GM23248 (cell line): Measurements from ENCODE around the gene ZC3H12D. TPM values are rescaled to one million over a fixed set of nuclear protein-coding genes. Genes with fewer than 3 reads are reported as not detected.

ENCODE experiments used
- DNase-seq: peaks from one replicate; pipeline ENCODE4 v3.0.0-alpha.2; 2015
- H2AFZ ChIP-seq: fragments of 200-600 bp; sonication (generic); 2 replicates; pipeline ENCODE4 v1.6.1; 2016; ENCODE audit warnings: antibody characterized with exemption
- H3F3A ChIP-seq: fragments of 200-600 bp; sonication (generic); 2 replicates; pipeline ENCODE4 v1.6.1; 2016; ENCODE audit warnings: mild to moderate bottlenecking, antibody characterized with exemption, mixed run types; ENCODE audit not compliant: insufficient read depth
- H3K27ac ChIP-seq: fragments of 200-600 bp; sonication (generic); 2 replicates; pipeline ENCODE4 v1.5.1; 2016; ENCODE audit warnings: mild to moderate bottlenecking
- H3K27me3 ChIP-seq: fragments of 200-600 bp; sonication (generic); replicated peaks from 2 replicates; pipeline ENCODE4 v1.6.1; 2016; ENCODE audit warnings: mild to moderate bottlenecking; ENCODE audit not compliant: insufficient read depth
- H3K36me3 ChIP-seq: fragments of 200-600 bp; sonication (generic); 2 replicates; pipeline ENCODE4 v1.6.1; 2016; ENCODE audit warnings: low read depth, mild to moderate bottlenecking
- H3K4me1 ChIP-seq: fragments of 200-600 bp; sonication (generic); 2 replicates; pipeline ENCODE4 v1.6.1; 2016; ENCODE audit warnings: mild to moderate bottlenecking; ENCODE audit not compliant: insufficient read depth
- H3K4me2 ChIP-seq: fragments of 200-600 bp; sonication (generic); one replicate; pipeline ENCODE4 v1.6.1; 2016; ENCODE audit warnings: mild to moderate bottlenecking; ENCODE audit not compliant: unreplicated experiment
- H3K4me3 ChIP-seq: fragments of 200-600 bp; sonication (generic); 2 replicates; pipeline ENCODE4 v1.5.1; 2016; ENCODE audit warnings: mild to moderate bottlenecking
- H3K79me2 ChIP-seq: fragments of 200-600 bp; sonication (generic); 2 replicates; pipeline ENCODE4 v1.6.1; 2016; ENCODE audit warnings: mild to moderate bottlenecking; ENCODE audit not compliant: insufficient read depth
- H3K9ac ChIP-seq: fragments of 200-600 bp; sonication (generic); 2 replicates; pipeline ENCODE4 v1.6.1; 2016; ENCODE audit warnings: mild to moderate bottlenecking
- H3K9me2 ChIP-seq: fragments of 200-600 bp; sonication (generic); 2 replicates; pipeline ENCODE4 v1.6.1; 2016; ENCODE audit warnings: mixed run types, mild to moderate bottlenecking, moderate library complexity; ENCODE audit not compliant: insufficient read depth
- H3K9me3 ChIP-seq: fragments of 200-600 bp; sonication (generic); one replicate; pipeline ENCODE4 v1.6.1; 2017; ENCODE audit warnings: low read depth
- H4K20me1 ChIP-seq: fragments of 200-600 bp; sonication (generic); 2 replicates; pipeline ENCODE4 v1.6.0; 2016; ENCODE audit not compliant: insufficient read depth
- EZH2 ChIP-seq: fragments of 200-600 bp; sonication (generic); IDR thresholded peaks from 2 replicates; pipeline ENCODE4 v1.6.1; 2018; ENCODE audit warnings: antibody characterized with exemption, mild to moderate bottlenecking; ENCODE audit not compliant: insufficient read depth, poor library complexity, severe bottlenecking
- EZH2phosphoT487 ChIP-seq: fragments of 200-600 bp; sonication (generic); IDR thresholded peaks from 2 replicates; pipeline ENCODE4 v1.6.1; 2018; ENCODE audit warnings: antibody characterized with exemption, moderate library complexity, mild to moderate bottlenecking, low read depth; ENCODE audit not compliant: insufficient read depth
- WGBS, 2 experiments: methylation state at CpG; one replicate each; pipeline ENCODE4 v1.1.6; 2015 to 2017; ENCODE audit warnings: low lambda C conversion rate in 2 of 2, low coverage in 1 of 2; ENCODE audit errors: missing lambda C conversion rate in 2 of 2; 5-methylcytosine and 5-hydroxymethylcytosine counted together
- in situ Hi-C: fragments of 300-500 bp; cut with MboI; formaldehyde crosslinking; loops from 2 replicates; pipeline ENCODE4 v1.15.0; 2020
- polyA plus RNA-seq: library from polyadenylated mRNA; unstranded; fragments of >200 nt; fragmentation: Nextera tagmentation; extraction: Ambion mirVana; gene quantifications from 2 replicates; pipeline ENCODE4 v1.2.1, GENCODE V29; 2016
- total RNA-seq: library from RNA; depleted of rRNA; stranded (reverse); fragments of >200 nt; shearing (Covaris generic); gene quantifications from 2 replicates; pipeline ENCODE4 v1.2.3, GENCODE V29; 2014

ZC3H12D gene
- total and polyA plus RNA-seq, 2 experiments from 2014 or later = 0.54 TPM; not detected in 1

DNA sequence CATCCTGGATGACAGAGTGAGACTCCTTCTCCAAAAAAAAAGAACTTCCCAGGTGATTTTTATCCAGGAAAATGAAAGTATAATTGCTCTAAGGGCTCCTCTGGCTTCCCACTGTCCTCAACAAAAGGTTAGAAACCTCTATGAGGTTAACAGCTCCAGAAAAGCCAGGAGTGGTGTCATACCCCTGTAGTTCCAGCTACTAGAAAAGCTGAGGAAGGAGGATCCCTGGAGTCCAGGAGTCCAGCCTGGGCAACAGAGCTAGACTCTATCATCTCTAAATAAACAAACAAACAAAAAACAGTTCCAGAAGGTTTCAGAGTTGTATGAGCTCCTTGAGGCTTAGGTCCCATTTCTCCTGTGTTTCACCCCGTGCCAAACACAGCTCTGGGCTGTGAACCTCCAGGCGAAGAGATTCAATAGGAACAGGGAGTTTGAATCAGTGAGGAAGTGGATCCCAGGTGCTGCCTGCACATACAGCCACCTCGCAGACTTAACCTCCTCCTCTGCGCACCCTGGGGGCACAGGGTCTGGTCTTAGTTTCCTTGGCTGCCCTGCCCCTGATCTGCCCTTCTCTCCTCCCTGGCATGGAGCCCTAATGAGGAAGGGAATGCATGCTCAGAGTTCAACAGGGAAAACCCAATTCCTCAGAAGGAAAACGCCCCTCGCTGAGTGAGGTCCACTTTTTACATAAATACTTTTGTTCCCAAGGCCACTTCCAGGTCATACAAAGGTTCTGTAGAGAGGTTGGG, 31.0 kb downstream of the ZC3H12D start:
- H2AFZ ChIP-seq = peak overlapping the region; percentile 69
- 73 to 78% methylated on average over 6 of the region's 6 CpGs for WGBS, 2 experiments
- in situ Hi-C loops = no loop called here
- no peaks in the 10 kb centered on the region for H3K9me2 ChIP-seq
- peak; percentile 20 for DNase-seq
- peak overlapping the region; percentile 70 for H3K4me2 ChIP-seq
- H4K20me1 ChIP-seq = no peaks in the 10 kb centered on the region
- H3K9me3 ChIP-seq = no peaks in the 10 kb centered on the region
- H3K27me3 ChIP-seq = no peaks in the 10 kb centered on the region
- no peaks in the 10 kb centered on the region for H3K79me2 ChIP-seq
- H3K9ac ChIP-seq = peak overlapping the region; percentile 42; the same call in 1 of the 2 replicates
- peak overlapping the region; percentile 42 for H3K27ac ChIP-seq
- no peak for TF ChIP-seq EZH2phosphoT487
- TF ChIP-seq EZH2 = no peak
- 0 out of 2 replicates have a peak overlapping the region, but pooled peaks have one; percentile 18 for H3K4me3 ChIP-seq
- peaks cover 18% of the 10 kb centered on the region for H3K4me1 ChIP-seq
- no peaks in the 10 kb centered on the region for H3K36me3 ChIP-seq
- H3F3A ChIP-seq = peaks cover 12% of the 10 kb centered on the region; the same call in 1 of the 2 replicates

DNA sequence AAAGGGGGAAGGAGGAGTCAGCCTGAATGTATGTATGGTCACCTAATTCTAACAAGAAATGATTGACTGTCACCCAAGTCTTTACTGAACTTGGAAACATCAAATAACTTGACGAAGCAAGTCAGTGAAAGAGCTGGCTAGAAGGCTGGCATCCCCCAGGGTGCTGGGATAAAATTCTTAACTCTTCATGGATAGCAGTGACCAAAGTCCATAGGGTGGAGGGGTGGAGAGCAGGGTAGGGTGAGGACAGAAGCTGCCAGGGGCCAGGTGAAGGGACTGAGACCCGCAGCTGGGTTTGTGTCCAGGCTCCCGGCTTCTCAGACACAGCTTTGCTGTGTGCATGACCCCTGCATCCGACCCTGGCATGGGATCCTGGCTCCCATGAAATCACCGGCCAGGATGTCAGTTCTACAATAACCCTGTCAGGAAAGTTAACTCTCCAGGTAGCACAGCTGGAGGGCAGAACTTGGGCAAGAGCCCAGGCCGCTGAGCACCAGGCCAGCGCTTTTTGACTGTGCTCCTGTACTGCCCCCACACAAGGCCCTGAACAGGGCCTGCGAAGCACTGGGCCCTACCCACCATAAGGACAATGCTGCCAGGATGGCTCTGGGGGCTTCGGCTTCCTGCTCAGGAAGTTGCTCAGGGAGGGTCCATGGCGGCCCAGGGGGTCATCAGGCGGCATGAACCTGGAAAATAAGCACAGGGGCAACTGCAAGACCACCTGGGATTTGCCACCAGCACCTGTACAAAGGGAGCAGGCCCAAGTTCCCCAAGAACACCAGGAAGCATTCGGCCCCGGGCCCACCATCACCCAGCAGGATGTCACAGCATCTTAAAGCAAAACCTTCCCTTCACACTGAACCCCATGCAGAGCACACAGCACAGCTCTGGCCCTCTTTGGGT, 32.5 kb downstream of the ZC3H12D start:
- TF ChIP-seq EZH2 = no peak
- TF ChIP-seq EZH2phosphoT487 = no peak
- WGBS, 2 experiments = 96 to 99% methylated on average over 13 of the region's 13 CpGs
- H4K20me1 ChIP-seq = no peaks in the 10 kb centered on the region
- H3K9me2 ChIP-seq = no peaks in the 10 kb centered on the region
- in situ Hi-C loops = no loop called here
- H3K27me3 ChIP-seq = no peaks in the 10 kb centered on the region
- peaks cover 18% of the 10 kb centered on the region for H3K4me1 ChIP-seq
- peaks cover 12% of the 10 kb centered on the region; the same call in 1 of the 2 replicates for H3F3A ChIP-seq
- H2AFZ ChIP-seq = no peak overlapping the region
- no peak overlapping the region for H3K9ac ChIP-seq
- no peak for DNase-seq
- no peaks in the 10 kb centered on the region for H3K36me3 ChIP-seq
- H3K27ac ChIP-seq = no peak overlapping the region
- no peak overlapping the region for H3K4me2 ChIP-seq
- no peaks in the 10 kb centered on the region for H3K79me2 ChIP-seq
- H3K9me3 ChIP-seq = no peaks in the 10 kb centered on the region
- H3K4me3 ChIP-seq = no peak overlapping the region

- H3K9me3 ChIP-seq = no peaks in the 10 kb centered on the region
- peak overlapping the region; percentile 76 for H2AFZ ChIP-seq
- no peaks in the 10 kb centered on the region for H3K79me2 ChIP-seq
- in situ Hi-C loops = no loop called here
- peaks cover 18% of the 10 kb centered on the region for H3K4me1 ChIP-seq
- H4K20me1 ChIP-seq = no peaks in the 10 kb centered on the region
- H3F3A ChIP-seq = peaks cover 12% of the 10 kb centered on the region; the same call in 1 of the 2 replicates
- peak overlapping the region; percentile 74 for H3K4me2 ChIP-seq
- WGBS, 2 experiments = 25 to 42% methylated on average over 28 to 47 of the region's 47 CpGs
- no peaks in the 10 kb centered on the region for H3K36me3 ChIP-seq
- H3K27me3 ChIP-seq = no peaks in the 10 kb centered on the region
- peak overlapping the region; percentile 58 for H3K9ac ChIP-seq
- peak; percentile 72 for DNase-seq
- no peaks in the 10 kb centered on the region for H3K9me2 ChIP-seq
- no peak overlapping the region for H3K27ac ChIP-seq
- H3K4me3 ChIP-seq = peak overlapping the region; percentile 61
- TF ChIP-seq EZH2phosphoT487 (no peak), EZH2 (no peak)
Measured at GRCh38 chr6:149451376-149452036, 33.3 kb downstream of the ZC3H12D start.
